Upper lobe of left lung (tissue), 6 donors: Measurements from ENCODE around the gene SELENOM. TPM values are rescaled to one million over a fixed set of nuclear protein-coding genes. Genes with fewer than 3 reads are reported as not detected.
"Not testable (repeated sequence)": the region's sequence is repeated elsewhere in the genome, so short reads cannot be mapped to it uniquely, and the experiment has no call there.

Experiments
- ATAC-seq, 2 donors: fragments of 200-7000 bp; cut with Tn5 transposase; one replicate each; pipeline ENCODE4 v1.9.1; 2022; ENCODE audit warnings: mild to moderate bottlenecking in 2 of 2, moderate library complexity in 2 of 2; ENCODE audit not compliant: low FRiP score in 2 of 2
- DNase-seq, 2 donors: peaks; one replicate each; pipeline ENCODE4 v3.0.0-alpha.2; 2019 to 2020
- H3K27ac ChIP-seq, 4 donors: fragments of 200-600 bp; sonication (generic); one replicate each; pipeline ENCODE4 v1.5.1; 2016 to 2019
- H3K27me3 ChIP-seq, 4 donors: fragments of 200-600 bp; sonication (generic); one replicate each; pipeline ENCODE4 v1.5.1; 2017 to 2019
- H3K36me3 ChIP-seq, 4 donors: fragments of 200-600 bp; sonication (generic); one replicate each; pipeline ENCODE4 v1.5.1; 2016 to 2019
- H3K4me1 ChIP-seq, 4 donors: fragments of 200-600 bp; sonication (generic); one replicate each; pipeline ENCODE4 v1.5.1; 2018 to 2019
- H3K4me3 ChIP-seq, 4 donors: fragments of 200-600 bp; sonication (generic); one replicate each; pipeline ENCODE4 v1.5.1; 2017 to 2019; ENCODE audit warnings: mild to moderate bottlenecking in 2 of 4, moderate library complexity in 1 of 4
- H3K9me3 ChIP-seq, 4 donors: fragments of 200-600 bp; sonication (generic); one replicate each; pipeline ENCODE4 v1.5.1; 2018 to 2019
- EP300 ChIP-seq, 4 donors: sonication (generic); formaldehyde crosslinking; IDR thresholded peaks; one replicate each; pipeline ENCODE4 v1.5.1; 2017; ENCODE audit warnings: antibody characterized with exemption in 4 of 4, control low read depth in 2 of 4
- POLR2A ChIP-seq, 4 donors: fragments of 450-650 bp; IDR thresholded peaks; one replicate each; pipeline ENCODE4 v1.5.1; 2016 to 2017; ENCODE audit warnings: antibody characterized with exemption in 4 of 4, mild to moderate bottlenecking in 2 of 4
- POLR2AphosphoS5 ChIP-seq, 2 donors: sonication (generic); formaldehyde crosslinking; IDR thresholded peaks; one replicate each; pipeline ENCODE4 v1.5.1; 2017; ENCODE audit warnings: antibody characterized with exemption in 2 of 2
- WGBS, 2 donors: methylation state at CpG; one replicate each; pipeline ENCODE4 v1.1.5; 2017 to 2018; 5-methylcytosine and 5-hydroxymethylcytosine counted together
- total RNA-seq, 6 donors: library from RNA; depleted of rRNA in 4 of 6; stranded (reverse); fragments of >200 nt in 4 of 6; gene quantifications; one replicate each; pipeline versions ENCODE4 v1.1.0 to v1.2.1, GENCODE V29; 2016 to 2021
- TF ChIP-seq, protein P1 (sequence below), 6 experiments: fragments of 450-650 bp in 4 of 6; fragments of 200-600 bp in 2 of 6; sonication (generic) in 2 of 6; IDR thresholded peaks; one replicate each; pipeline ENCODE4 v1.5.1; 2016 to 2019; ENCODE audit warnings: antibody characterized with exemption in 6 of 6
- donor health status: DM: no; HTN: no; CAD: no; lungs with moderate emphysema.
- donor health status: DM: no; HTN: yes; CAD: no; lungs with severe emphysema.

The SELENOM gene
- total RNA-seq, 6 donors from 2014 or later, result 51.3 to 154 (median 99.7) TPM

DNA sequence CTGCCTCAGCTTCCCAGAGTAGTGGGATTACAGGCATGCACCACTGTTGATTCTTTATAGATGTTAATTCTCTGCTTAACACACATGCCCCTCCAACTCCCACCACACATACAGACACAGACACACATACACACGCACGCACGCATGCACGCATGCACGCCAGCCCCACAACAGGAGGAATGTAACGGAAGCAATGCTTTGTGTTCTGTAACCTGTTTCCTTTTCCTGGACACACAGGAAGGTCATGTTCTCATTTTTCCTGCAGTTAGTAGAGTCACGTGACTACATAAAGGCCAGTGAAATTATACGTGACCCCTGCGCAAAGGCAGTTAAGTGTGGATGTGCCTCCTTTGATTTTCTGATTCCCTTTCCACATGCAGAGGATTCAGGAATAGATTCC lies 34.2 kb downstream of the SELENOM start:
- H3K27ac ChIP-seq, H3K9me3 ChIP-seq, H3K27me3 ChIP-seq, H3K4me3 ChIP-seq, H3K4me1 ChIP-seq, H3K36me3 ChIP-seq, ATAC-seq, DNase-seq: not testable (repeated sequence)
- peak in 1 of 2 donors; percentile 61 for TF ChIP-seq POLR2AphosphoS5 (IDR thresholded peaks at IDR 0.05)
- WGBS, 2 donors, result 58 to 72% methylated on average over 9 of the region's 9 CpGs

DNA sequence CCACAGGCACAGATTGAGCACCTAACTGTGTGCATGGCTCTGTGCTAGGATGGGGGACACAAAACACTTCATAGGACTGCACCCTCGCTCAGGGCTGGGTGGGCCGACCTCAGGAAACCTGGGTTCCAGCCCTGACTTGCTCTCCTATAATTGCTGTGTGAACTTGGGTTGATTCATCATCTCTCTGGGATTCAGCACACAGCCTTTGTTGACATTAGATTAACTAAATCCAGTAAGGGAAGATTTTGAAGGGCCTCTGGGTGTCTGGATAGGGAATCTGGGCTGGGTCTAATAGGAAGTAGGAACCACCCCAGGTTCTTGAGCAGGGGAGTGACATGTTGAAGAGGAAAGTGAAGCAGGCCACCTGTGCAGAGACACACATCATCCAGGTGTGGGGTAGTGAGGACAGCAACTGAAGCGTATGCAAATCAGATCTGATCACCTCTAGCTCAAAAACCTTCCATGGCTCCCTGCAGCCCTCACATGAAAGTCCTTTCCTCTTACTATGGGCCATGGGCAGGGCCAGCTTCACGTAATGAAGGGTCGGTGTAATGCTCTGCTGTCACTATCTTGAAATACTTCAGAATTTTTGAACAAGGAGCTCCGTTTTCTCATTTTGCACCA lies 37.6 kb downstream of the SELENOM start:
- not testable (repeated sequence) for H3K4me3 ChIP-seq, DNase-seq, H3K36me3 ChIP-seq, H3K27ac ChIP-seq, H3K27me3 ChIP-seq, H3K9me3 ChIP-seq, H3K4me1 ChIP-seq
- WGBS, 2 donors, result 86 to 94% methylated on average over 4 to 6 of the region's 6 CpGs
- ATAC-seq, result peak in 1 of 2 donors; percentile 12

DNA sequence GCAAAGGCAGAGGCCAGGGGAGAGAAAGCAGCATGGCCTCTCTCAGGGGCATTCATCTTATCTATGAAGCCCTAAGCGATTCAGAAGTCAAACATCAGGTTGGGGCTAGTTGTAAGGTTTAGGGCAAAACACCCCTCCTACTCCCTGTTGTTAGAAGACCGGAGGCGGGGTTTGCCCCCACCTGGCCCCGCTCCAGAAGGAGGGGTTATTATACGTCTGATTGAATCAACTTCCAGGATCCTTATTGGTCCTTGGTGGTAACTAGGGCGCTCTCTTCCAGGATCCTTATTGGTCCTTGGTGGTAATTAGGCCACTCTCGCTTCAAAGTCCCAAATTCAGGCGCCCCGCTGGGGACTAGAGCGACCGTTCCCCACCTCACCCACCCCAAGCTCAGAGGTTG lies 38.4 kb downstream of the SELENOM start:
- Histone ChIP-seq H3K36me3 (no peaks in the 10 kb centered on the region), H3K9me3 (no peaks in the 10 kb centered on the region), H3K27ac (no peak overlapping the region), H3K4me3 (no peak overlapping the region), H3K27me3 (no peaks in the 10 kb centered on the region), H3K4me1 (no peaks in the 10 kb centered on the region)
- WGBS, 2 donors, result 80 to 93% methylated on average over 11 of the region's 11 CpGs
- no peak for TF ChIP-seq POLR2A (IDR thresholded peaks at IDR 0.05)
- no peak for TF ChIP-seq EP300 (IDR thresholded peaks at IDR 0.05)
- TF ChIP-seq, protein P1, sequence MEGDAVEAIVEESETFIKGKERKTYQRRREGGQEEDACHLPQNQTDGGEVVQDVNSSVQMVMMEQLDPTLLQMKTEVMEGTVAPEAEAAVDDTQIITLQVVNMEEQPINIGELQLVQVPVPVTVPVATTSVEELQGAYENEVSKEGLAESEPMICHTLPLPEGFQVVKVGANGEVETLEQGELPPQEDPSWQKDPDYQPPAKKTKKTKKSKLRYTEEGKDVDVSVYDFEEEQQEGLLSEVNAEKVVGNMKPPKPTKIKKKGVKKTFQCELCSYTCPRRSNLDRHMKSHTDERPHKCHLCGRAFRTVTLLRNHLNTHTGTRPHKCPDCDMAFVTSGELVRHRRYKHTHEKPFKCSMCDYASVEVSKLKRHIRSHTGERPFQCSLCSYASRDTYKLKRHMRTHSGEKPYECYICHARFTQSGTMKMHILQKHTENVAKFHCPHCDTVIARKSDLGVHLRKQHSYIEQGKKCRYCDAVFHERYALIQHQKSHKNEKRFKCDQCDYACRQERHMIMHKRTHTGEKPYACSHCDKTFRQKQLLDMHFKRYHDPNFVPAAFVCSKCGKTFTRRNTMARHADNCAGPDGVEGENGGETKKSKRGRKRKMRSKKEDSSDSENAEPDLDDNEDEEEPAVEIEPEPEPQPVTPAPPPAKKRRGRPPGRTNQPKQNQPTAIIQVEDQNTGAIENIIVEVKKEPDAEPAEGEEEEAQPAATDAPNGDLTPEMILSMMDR (IDR thresholded peaks at IDR 0.05), result no peak
- no peak for TF ChIP-seq POLR2AphosphoS5 (IDR thresholded peaks at IDR 0.05)
- ATAC-seq (no peak), DNase-seq (no peak)

DNA sequence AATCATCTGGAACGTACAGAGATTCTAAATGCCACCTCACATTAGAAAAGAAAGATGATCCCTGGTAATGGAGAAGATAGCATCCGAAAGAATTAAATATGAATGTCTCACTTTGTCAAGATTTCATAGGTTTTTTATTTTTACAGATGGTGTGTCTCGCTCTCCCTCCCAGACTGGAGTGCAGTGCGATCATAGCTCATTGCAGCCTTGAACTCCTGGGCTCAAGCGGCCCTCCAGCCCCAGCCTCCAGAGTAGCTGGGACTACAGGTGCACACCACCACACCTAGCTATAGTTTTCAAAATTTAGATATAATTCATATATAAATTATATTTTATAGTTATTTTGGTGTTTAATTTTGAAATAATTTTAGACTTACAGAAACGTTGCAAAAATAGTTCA lies 43.0 kb downstream of the SELENOM start:
- Histone ChIP-seq H3K36me3 (no peaks in the 10 kb centered on the region), H3K4me1 (no peaks in the 10 kb centered on the region), H3K27ac (no peak overlapping the region), H3K27me3 (no peaks in the 10 kb centered on the region), H3K9me3 (no peaks in the 10 kb centered on the region), H3K4me3 (peak overlapping the region in 1 of 4 donors; percentile 1)
- 94% methylated on average over 6 of the region's 6 CpGs for WGBS, 2 donors
- no peak for TF ChIP-seq POLR2AphosphoS5 (IDR thresholded peaks at IDR 0.05)
- TF ChIP-seq POLR2A (IDR thresholded peaks at IDR 0.05), result no peak
- TF ChIP-seq, protein P1 (IDR thresholded peaks at IDR 0.05), result no peak
- TF ChIP-seq EP300 (IDR thresholded peaks at IDR 0.05), result no peak
- ATAC-seq (no peak), DNase-seq (no peak)

DNA sequence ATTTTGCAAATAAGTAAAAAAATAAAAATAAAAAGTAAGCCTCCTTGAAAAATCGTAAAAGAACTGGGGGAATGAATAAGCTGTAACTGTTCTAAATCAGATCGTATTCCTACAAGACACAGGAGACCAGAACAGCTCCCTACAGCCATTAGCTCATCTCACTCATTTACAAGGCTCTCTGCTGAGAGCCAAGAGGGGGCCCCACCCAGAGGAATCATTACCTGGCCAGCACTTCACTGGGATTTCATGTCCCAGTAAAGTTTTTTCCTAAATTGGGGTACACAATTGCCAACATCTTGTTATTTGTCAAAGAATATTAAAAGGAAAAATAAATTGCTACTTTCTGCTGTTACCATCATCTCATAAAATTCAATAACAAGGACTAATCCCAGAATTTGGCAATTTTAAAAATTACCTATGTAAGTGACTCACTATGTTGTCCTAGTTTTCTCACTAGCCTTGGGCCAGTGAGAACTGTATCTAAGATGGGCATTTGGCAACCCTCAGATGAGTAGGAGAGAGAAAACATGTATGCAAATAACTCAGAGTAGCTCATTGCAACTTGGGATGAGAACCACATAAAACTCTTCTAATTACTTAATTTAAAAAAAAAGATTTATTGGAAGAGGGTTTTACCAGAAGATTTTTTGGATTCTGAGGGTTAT lies 44.7 kb downstream of the SELENOM start:
- no peak for ATAC-seq
- H3K9me3 ChIP-seq, result no peaks in the 10 kb centered on the region
- no peaks in the 10 kb centered on the region for H3K4me1 ChIP-seq

DNA sequence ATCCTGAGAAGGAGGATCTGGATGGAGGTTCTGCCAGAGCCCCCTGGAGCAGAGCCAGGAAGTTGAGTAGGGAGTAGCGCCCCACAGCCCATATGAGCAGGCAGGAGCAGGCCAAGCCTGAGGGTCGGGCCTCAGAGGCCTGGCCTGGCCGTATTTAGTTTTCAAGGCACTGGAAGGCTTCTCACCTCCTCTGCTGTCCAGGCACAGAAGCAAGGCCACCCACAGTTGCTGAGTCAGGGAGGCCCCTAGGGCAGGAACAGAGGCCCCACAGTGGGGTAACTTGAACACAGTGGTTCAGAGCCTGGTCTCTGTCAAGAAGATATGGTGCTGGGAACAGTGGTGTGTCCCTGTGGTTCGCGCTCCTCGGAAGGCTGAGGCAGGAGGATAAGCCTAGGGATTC lies 47.7 kb downstream of the SELENOM start:
- ATAC-seq, H3K9me3 ChIP-seq, H3K27me3 ChIP-seq, DNase-seq, H3K27ac ChIP-seq, H3K4me3 ChIP-seq, H3K36me3 ChIP-seq: not testable (repeated sequence)
- WGBS, 2 donors, result 67 to 78% methylated on average over 3 to 6 of the region's 6 CpGs
- H3K4me1 ChIP-seq, result peaks cover 5 to 11% (median 9%) of the 10 kb centered on the region in 4 donors

More for the DNA sequence above, 44.7 kb downstream of the SELENOM start:
- TF ChIP-seq POLR2A (IDR thresholded peaks at IDR 0.05) (no peak), EP300 (IDR thresholded peaks at IDR 0.05) (no peak), POLR2AphosphoS5 (IDR thresholded peaks at IDR 0.05) (no peak)
- TF ChIP-seq, protein P1 (IDR thresholded peaks at IDR 0.05), result no peak
- DNase-seq, result no peak
- Histone ChIP-seq H3K27me3 (no peaks in the 10 kb centered on the region), H3K27ac (no peak overlapping the region), H3K36me3 (no peaks in the 10 kb centered on the region), H3K4me3 (no peak overlapping the region)
- 80 to 83% methylated on average over 2 of the region's 2 CpGs for WGBS, 2 donors
